HG03442 (cell line): ENCODE data around the gene ATP2B3.

Experiments
- ATAC-seq: cut with Tn5 transposase; IDR thresholded peaks from one replicate; pipeline ENCODE4 v1.9.1; 2021; ENCODE audit warnings: mild to moderate bottlenecking, moderate library complexity; ENCODE audit not compliant: unreplicated experiment

ATP2B3 gene

GRCh38 chrX:153631907-153632594, 114.6 kb downstream of the ATP2B3 start:
- ATAC-seq: no peak
